Kidney epithelial cell (primary cell): Measurements from ENCODE around the gene BMP6. TPM values are rescaled to one million over a fixed set of nuclear protein-coding genes. Genes with fewer than 3 reads are reported as not detected.

Experiments
- DNase-seq: peaks from one replicate; pipeline ENCODE4 v3.0.0-alpha.2; 2010; ENCODE audit warnings: low read depth
- H3K27me3 ChIP-seq: 2 replicates; pipeline ENCODE4 v1.6.0; 2011; ENCODE audit warnings: low read length; ENCODE audit not compliant: control insufficient read depth, insufficient read depth
- H3K36me3 ChIP-seq: 2 replicates; pipeline ENCODE4 v1.5.1; 2011; ENCODE audit warnings: low read length; ENCODE audit not compliant: control insufficient read depth, insufficient read depth
- H3K4me3 ChIP-seq: 2 replicates; pipeline ENCODE4 v1.5.1; 2011; ENCODE audit warnings: low read depth, mild to moderate bottlenecking, control low read depth, low read length
- total RNA-seq: library from RNA; depleted of rRNA; stranded (reverse); fragments of >200 nt; gene quantifications from 2 replicates; pipeline ENCODE4 v1.2.3, GENCODE V29; 2015
- TF ChIP-seq, protein P1 (sequence below): IDR thresholded peaks from 2 replicates; pipeline ENCODE4 v1.5.1; 2011; ENCODE audit warnings: mild to moderate bottlenecking, moderate library complexity, low read length, control low read depth, inconsistent platforms; ENCODE audit not compliant: insufficient read depth, poor library complexity, severe bottlenecking

BMP6 gene
- total RNA-seq, 1 donor from 2014 or later: 1.1 TPM

- no peak for DNase-seq
- TF ChIP-seq, protein P1, sequence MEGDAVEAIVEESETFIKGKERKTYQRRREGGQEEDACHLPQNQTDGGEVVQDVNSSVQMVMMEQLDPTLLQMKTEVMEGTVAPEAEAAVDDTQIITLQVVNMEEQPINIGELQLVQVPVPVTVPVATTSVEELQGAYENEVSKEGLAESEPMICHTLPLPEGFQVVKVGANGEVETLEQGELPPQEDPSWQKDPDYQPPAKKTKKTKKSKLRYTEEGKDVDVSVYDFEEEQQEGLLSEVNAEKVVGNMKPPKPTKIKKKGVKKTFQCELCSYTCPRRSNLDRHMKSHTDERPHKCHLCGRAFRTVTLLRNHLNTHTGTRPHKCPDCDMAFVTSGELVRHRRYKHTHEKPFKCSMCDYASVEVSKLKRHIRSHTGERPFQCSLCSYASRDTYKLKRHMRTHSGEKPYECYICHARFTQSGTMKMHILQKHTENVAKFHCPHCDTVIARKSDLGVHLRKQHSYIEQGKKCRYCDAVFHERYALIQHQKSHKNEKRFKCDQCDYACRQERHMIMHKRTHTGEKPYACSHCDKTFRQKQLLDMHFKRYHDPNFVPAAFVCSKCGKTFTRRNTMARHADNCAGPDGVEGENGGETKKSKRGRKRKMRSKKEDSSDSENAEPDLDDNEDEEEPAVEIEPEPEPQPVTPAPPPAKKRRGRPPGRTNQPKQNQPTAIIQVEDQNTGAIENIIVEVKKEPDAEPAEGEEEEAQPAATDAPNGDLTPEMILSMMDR: no peak
- Histone ChIP-seq H3K4me3 (no peak overlapping the region), H3K27me3 (no peaks in the 10 kb centered on the region), H3K36me3 (no peaks in the 10 kb centered on the region)
These were observed 77.3 kb downstream of the BMP6 start for GRCh38 chr6:7803214-7803613.

DNA sequence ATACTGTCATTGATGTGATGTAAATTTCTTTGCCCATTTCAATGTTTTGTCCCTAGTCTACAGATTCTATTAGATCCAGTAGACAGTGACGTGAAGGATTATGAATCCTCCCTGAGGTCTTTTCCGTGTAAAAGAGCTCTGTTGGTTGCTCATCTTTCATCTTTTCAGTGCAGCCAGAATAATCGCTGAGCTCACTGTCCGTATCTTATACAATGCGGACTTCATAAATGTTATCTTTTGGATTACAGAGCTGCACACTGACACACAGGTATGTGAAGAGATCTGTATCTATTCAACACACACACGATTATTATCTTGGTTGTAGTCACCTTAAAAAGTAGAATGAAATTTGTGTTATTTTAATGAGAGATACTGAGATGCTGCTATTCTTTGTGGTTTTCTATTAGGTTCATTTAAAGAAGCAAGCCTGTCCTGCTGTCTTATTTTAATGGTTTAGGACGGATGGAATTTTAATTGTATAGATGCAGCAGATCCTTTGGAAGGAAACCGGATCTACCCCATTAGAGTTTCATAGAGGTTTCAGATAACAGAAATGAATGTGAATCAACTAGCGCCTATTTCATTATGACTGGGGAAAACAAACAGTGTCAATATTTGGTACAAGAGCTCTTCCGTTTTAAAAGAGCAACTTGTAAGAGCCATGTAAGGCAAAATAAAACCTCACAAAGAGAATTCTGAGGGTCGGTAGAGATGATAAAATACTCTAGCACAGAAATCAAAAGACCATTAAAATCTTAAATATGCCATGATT lies 79.4 kb downstream of the BMP6 start:
- Histone ChIP-seq H3K4me3 (no peak overlapping the region), H3K27me3 (no peaks in the 10 kb centered on the region), H3K36me3 (no peaks in the 10 kb centered on the region)
- DNase-seq: no peak
- TF ChIP-seq, protein P1: no peak

DNA sequence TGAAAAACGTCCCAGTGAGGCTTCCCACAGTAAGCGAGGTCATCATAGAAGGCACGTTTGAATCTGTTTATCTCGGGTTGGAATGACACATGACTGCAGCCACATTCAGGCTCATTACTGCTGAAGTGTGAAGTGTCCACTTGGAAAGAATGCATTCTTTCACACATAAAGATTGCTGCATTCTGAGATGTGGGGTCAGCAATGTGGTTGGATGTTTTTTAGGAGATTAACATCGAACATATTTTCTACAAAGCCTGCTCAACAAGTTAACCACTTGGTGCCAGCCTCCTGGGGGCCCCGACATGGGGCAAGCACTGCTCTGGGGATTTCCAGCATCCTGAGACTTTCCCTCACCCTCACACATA lies 79.9 kb downstream of the BMP6 start:
- Histone ChIP-seq H3K4me3 (no peak overlapping the region), H3K27me3 (no peaks in the 10 kb centered on the region), H3K36me3 (no peaks in the 10 kb centered on the region)
- TF ChIP-seq, protein P1: no peak
- DNase-seq: peak; percentile 29

GRCh38 chr6:7806711-7807110 lies 80.8 kb downstream of the BMP6 start:
- TF ChIP-seq, protein P1: no peak
- no peaks in the 10 kb centered on the region for H3K36me3 ChIP-seq
- no peak overlapping the region for H3K4me3 ChIP-seq
- no peaks in the 10 kb centered on the region for H3K27me3 ChIP-seq
- no peak for DNase-seq

DNA sequence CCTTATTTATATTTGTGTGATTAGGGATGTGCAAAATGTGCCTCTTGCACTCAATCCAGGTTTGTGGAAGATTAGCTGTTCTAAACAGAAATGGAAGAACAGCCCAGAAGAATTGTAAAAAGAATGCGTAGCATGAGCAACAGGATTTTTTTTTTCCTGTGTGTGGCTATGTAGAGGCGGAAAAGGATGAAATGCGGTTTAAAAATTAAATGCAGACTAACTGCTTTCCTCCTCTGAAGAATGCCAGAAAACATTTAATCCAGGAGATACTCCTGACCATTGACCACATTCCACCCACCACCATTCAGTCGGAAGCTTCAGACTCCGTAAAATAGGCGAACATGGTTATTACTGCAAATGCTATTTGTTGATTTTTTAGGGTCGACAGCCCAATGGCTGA lies 83.4 kb downstream of the BMP6 start:
- Histone ChIP-seq H3K36me3 (no peaks in the 10 kb centered on the region), H3K27me3 (no peaks in the 10 kb centered on the region), H3K4me3 (no peak overlapping the region)
- TF ChIP-seq, protein P1: no peak
- DNase-seq: no peak

DNA sequence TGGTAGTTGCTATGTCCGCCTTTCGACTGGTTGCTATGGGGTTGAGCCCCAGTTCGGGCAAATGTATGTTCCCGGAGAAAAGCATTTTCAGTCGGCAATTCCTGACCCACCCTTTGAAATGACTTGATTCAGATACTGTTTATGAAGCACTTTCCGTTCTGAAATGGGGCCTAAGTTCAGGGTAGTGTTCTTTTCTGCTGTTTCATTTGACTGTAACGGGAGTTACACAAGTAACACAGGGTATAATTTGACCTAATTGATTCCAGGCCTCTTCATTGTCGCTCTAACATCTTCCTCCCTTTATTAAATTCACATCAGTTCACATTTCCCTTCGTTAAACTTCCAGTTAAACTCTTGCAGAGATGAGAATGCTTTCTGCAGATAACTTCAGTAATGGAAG lies 85.5 kb downstream of the BMP6 start:
- no peaks in the 10 kb centered on the region for H3K36me3 ChIP-seq
- TF ChIP-seq, protein P1: no peak

More for the DNA sequence above, 85.5 kb downstream of the BMP6 start:
- Histone ChIP-seq H3K4me3 (no peak overlapping the region), H3K27me3 (no peaks in the 10 kb centered on the region)
- DNase-seq: no peak
